Mononuclear cell (primary cell): ENCODE data around the gene SLC35E1. TPM values are rescaled to one million over a fixed set of nuclear protein-coding genes. Genes with fewer than 3 reads are reported as not detected.

Source experiments
- H3K27me3 ChIP-seq: 2 replicates; pipeline ENCODE4 v1.6.0; 2011; ENCODE audit warnings: low read length, control low read depth; ENCODE audit not compliant: insufficient read depth
- H3K4me1 ChIP-seq: 2 replicates; pipeline ENCODE4 v1.5.1; 2011; ENCODE audit warnings: mild to moderate bottlenecking, low read length, control low read depth; ENCODE audit not compliant: insufficient read depth
- H3K4me3 ChIP-seq: 2 replicates; pipeline ENCODE4 v1.5.1; 2011; ENCODE audit warnings: mild to moderate bottlenecking, low read length, moderate library complexity
- H3K9me3 ChIP-seq: 2 replicates; pipeline ENCODE4 v1.5.1; 2011; ENCODE audit warnings: low read depth, mild to moderate bottlenecking, control low read depth, low read length
- total RNA-seq: library from RNA; depleted of rRNA; stranded (reverse); fragments of >200 nt; gene quantifications from one replicate; pipeline ENCODE4 v1.2.3, GENCODE V29; 2012

Gene SLC35E1
- total RNA-seq, 1 donor: 38.5 TPM

DNA sequence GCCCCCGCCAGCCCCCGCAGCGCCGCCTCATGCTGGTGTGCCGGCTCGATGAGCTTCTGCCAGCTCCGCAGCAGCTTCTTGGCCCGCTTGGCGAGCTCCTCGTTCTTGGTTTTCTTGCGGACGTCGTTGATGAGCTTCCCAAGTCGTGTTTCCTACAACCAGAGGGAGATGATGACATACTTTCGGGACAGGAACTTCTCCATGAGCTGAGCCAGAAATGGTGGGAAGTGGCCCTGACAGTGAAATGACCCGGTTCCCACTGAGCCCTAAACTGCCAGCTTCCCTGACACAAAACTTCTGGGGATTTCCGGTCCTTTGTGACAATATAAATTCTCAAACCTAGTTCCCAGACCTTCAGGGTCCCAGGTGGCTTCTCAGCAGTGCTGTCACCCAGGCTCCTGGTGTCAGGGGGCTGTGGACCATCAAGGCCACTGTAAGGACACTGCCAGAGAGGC lies 5.3 kb upstream of the SLC35E1 start:
- Histone ChIP-seq H3K4me3 (no peak overlapping the region), H3K4me1 (peaks cover 35% of the 10 kb centered on the region), H3K27me3 (no peaks in the 10 kb centered on the region), H3K9me3 (no peaks in the 10 kb centered on the region)

DNA sequence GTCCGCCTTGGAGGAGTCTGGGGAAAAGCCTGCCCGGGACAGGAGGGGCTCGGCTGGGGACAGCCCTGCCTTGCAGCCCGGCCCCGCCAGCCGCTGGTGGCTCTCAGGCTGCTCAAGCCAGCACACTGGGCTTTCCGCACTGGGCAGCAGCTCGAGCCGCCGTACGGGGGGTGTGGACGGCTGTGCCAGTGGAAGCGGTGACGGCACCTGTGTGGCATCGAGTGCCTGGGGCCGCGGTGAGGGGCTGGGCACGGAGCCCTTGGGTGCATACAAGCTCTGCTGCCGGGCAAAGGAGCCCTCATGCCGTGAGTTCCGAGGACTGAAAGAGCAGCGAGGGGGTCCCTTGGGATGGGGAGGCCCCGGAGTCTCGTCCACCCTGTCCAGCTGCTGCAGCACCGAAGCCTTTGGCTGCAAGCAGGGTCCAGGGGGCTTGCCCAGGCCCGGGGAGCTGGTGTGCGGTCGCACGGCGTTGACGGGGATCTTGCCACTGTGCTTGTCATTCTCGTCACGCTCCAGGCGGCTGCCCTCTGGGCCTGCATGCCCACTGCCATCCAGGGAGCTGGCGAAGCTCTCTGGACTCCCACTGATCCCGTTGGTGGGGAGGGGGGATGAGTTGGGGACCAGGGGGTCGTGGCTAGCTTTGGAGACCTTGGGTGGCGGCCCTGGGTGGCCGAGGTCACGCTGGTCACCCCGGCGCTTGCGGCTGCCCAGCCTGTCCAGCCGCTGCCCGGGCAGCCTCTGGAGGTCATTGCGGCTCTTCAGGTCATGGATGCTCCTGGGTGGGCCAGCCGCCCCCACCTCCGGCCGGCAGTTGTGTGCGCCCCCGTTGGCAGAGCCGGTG lies 4.7 kb upstream of the SLC35E1 start:
- H3K4me1 ChIP-seq: peaks cover 29% of the 10 kb centered on the region
- H3K9me3 ChIP-seq: no peaks in the 10 kb centered on the region
- no peaks in the 10 kb centered on the region for H3K27me3 ChIP-seq
- no peak overlapping the region for H3K4me3 ChIP-seq

DNA sequence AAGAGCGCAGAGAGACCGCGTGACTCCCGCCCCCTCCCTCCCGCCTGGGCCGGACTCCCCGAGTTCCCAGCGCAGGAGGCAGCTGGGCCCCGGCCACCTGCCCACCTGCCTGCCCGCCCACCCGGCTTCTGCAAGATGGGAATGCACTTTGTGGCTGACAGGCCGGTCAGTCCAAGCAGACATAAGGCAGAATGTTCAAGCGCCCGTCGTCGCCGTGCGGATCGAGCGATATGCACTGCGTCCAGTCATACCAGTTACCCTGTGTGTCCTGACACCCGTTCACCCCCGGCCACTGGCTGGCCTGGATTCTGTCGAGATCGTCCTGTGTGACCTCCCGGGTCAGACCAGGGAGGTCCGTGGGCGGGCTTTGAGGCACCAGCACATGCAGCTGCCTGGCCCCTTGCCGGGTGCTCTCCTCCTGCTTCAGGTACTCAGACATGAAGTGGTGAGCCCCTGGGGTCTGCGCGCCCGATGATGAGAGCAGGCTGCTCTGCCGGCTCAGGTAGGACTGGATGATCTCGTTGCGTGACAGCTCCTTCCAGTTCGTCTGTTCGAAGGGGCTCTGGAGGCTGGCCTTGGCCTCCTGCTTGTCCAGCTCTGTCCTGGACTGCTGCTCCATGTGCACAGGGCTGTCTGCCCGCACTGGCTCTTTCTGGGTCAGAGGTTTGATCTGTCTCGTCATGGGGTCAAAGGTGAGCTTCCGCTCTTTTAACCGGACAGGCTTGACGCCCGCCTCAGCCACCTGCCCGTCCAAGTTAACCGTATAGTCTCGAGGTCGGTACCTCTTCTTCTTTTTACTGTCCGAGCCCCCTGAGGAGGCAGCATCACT lies 3.9 kb upstream of the SLC35E1 start:
- Histone ChIP-seq H3K4me3 (no peak overlapping the region), H3K9me3 (no peaks in the 10 kb centered on the region), H3K4me1 (peaks cover 34% of the 10 kb centered on the region), H3K27me3 (no peaks in the 10 kb centered on the region)

DNA sequence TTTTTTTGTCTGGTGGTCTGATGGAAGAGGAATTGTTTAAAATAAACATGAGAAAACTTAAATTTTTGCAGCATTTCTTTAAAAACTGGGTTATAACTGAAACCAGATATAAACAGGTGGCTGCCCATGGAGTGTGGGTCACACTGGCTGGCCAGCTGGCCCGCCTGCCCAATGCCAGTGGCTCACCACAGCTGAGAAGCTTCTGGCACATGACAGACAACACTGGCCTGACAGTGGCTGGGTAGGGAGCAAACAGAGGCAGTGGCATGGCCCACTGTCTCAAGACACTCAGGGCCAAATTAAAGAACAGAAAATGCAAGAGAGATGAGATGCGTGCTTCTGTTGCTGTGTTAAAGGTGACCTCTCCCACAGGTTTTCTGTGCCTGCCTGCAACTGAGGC lies 3.1 kb upstream of the SLC35E1 start:
- H3K27me3 ChIP-seq: no peaks in the 10 kb centered on the region
- H3K9me3 ChIP-seq: no peaks in the 10 kb centered on the region
- H3K4me3 ChIP-seq: no peak overlapping the region
- peaks cover 37% of the 10 kb centered on the region for H3K4me1 ChIP-seq

DNA sequence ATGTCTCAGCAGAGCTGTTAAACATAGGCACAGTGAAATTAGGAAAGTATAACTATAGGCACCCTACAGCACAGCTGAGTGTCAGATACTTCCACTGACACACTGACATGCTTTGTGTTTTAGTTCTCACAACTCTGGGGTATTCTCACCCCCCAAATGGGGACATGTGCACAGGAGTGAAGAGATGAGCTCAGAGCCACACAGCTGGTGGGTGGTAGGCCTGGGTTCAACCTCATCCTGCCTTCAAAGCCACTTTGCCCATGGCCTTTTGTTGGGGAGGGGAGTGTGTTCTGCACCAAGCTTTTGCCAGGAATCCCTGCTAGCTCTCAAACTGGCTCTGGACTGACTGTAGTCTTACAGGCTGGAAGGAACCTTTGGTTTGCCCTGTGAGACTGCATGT lies 1.7 kb upstream of the SLC35E1 start:
- Histone ChIP-seq H3K9me3 (no peaks in the 10 kb centered on the region), H3K4me3 (no peak overlapping the region), H3K4me1 (peaks cover 37% of the 10 kb centered on the region), H3K27me3 (no peaks in the 10 kb centered on the region)

DNA sequence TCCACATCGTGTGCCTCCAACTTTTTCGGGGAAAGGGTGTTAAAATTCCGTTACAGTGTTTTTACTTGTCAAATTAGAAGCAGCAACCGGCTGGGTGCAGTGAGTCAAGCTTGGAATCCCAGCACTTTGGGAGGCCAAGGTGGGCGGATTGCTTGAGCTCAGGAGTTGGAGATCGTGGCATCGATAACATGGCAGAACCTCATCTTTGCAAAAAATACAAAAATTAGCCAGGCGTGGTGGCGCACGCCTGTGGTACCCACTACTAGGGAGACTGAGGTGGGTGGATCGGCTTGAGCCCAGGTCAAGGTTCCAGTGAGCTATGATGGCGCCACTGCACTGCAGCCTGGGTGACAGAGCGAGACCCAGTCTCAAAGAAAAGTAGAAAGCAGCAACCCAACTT lies 1.1 kb upstream of the SLC35E1 start:
- Histone ChIP-seq H3K4me3 (peak overlapping the region; percentile 97), H3K27me3 (no peaks in the 10 kb centered on the region), H3K4me1 (peaks cover 37% of the 10 kb centered on the region), H3K9me3 (no peaks in the 10 kb centered on the region)

DNA sequence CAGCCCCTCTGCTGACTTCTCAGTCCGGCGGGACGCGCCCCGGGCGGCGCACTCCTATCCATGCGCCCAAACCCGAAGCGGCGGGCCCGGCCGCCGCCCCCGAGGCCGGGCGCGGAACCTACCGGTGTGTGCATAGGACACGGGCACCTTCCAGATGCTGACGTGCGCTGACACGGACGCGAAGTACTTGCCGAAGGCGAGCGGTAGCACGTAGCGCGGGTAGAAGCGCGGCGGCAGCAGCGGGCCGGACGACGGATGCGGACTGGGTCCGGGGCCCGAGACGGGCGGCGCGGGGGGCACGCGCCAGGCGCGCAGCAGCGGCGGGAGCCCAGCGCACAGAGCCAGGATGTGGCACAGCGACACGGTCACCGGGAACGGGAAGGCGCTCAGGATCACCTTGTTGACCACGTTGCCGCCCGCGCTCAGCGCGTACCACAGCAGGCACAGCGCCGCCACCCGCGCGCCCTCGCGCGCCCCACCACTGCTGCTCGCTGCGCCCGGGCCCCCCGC lies 338 bp downstream of the SLC35E1 start:
- Histone ChIP-seq H3K4me3 (peak overlapping the region; percentile 97), H3K9me3 (no peaks in the 10 kb centered on the region), H3K4me1 (peaks cover 46% of the 10 kb centered on the region), H3K27me3 (no peaks in the 10 kb centered on the region)

DNA sequence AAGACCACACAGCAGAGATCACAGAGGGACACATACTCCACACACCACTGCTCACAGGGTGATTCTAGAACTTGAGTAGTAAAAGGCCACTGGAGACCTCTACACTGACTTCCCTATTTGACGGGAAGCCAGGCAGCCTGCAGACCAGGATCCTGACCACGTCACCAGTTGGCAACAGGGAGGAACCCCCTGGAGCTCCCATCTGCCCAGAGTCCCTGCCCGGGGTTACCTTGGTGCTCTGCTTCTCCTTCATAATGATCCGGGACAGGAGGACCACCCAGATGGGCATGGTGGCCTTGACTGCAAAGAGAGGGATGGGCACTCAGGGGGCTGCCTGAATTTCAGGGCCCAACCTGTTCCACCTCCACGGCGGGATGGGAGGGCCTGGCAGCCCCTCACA lies 932 bp downstream of the SLC35E1 start:
- Histone ChIP-seq H3K4me1 (peaks cover 52% of the 10 kb centered on the region), H3K9me3 (no peaks in the 10 kb centered on the region), H3K27me3 (no peaks in the 10 kb centered on the region), H3K4me3 (peak overlapping the region; percentile 97)

DNA sequence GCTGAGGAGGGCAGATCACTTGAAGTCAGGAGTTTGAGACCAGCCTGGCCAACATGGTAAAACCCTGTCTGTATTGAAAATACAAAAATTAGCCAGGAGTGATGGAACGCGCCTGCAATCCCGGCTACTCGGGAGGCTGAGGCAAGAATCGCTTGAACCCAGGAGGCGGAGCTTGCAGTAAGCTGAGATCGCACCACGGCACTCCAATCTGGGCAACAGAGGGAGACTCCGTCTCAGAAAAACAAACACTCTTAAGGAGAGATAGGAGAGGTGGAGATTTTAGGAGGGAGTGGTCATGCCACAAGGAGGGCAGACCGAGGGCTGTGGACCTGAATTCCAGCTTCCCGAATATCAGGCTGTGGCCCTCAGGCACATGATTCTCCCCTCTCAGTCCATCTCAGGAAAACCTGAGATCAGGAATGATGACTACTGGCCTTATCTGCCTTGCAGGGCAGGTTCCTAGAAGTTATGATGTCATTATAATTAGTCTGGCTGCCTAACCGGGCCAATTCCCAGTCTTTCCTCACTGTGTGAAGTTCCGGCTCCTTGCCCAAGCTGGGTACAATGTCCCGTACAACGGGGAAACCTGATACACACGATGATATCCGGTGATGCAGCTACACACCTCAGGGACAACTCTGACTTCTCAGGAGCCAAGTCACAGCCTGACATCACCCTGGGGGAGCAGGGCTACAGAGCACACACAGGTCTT lies 2.5 kb downstream of the SLC35E1 start:
- no peaks in the 10 kb centered on the region for H3K27me3 ChIP-seq
- no peaks in the 10 kb centered on the region for H3K9me3 ChIP-seq
- no peak overlapping the region for H3K4me3 ChIP-seq
- peaks cover 60% of the 10 kb centered on the region for H3K4me1 ChIP-seq

DNA sequence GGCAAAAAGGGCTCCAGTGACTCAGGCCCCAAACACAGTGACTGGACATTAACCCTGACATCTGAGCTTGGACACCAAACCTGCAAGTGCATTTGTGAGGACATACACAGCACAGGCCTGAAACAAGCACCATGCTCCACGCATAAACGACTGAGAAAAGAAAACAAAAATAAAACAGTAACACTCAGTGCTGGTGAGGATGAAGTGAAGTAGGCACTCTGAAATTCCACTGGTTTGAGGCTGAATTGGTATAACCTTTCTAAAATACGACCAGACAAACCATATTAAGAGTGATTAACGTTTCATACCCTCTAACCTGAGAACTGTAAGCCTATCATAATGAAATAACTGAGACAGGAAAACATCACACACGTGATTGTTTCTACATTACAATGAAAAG lies 5.5 kb downstream of the SLC35E1 start:
- H3K4me3 ChIP-seq: no peak overlapping the region

DNA sequence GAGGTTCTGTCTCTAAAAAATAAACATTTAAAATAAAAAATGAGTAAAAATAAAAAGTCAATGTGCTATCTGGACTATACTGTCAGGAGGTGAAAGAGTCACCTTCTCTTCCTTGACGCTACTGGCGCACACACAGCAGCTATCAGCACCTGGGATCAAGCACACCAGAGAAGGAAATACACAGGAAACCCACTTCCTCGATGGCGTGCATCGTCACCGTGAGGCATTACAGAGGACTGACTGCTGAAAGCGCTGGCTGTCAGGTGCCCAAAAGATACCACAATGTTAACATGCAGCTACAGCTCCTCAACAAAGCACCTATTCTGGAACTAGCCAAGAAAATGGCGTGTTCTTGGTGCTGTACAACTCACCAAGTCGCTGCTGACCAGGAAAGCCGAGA lies 6.1 kb downstream of the SLC35E1 start:
- peaks cover 30% of the 10 kb centered on the region for H3K4me1 ChIP-seq

More for the DNA sequence above, 5.5 kb downstream of the SLC35E1 start:
- Histone ChIP-seq H3K4me1 (peaks cover 35% of the 10 kb centered on the region), H3K27me3 (no peaks in the 10 kb centered on the region), H3K9me3 (no peaks in the 10 kb centered on the region)

DNA sequence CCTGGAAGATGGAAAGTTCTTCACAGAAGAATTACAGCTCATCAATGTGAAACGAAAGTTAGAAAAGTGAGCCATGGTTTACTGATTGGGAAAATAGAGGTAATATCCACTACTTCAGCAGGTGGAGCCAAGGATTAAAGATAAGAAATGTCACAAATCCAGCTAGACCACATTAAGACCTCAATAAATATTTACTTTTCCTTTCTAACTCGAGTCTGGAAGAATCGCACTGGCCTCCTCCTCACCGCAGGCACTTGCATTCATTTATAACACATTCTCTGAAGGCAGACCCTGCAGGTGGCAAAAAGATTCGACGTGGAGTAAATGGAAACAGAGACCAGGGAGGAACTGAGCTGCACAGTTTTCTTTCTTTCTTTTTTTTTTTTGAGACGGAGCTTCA lies 7.4 kb downstream of the SLC35E1 start:
- no peaks in the 10 kb centered on the region for H3K27me3 ChIP-seq
- no peaks in the 10 kb centered on the region for H3K9me3 ChIP-seq
- H3K4me1 ChIP-seq: peaks cover 25% of the 10 kb centered on the region
- no peak overlapping the region for H3K4me3 ChIP-seq

More for the DNA sequence above, 6.1 kb downstream of the SLC35E1 start:
- H3K27me3 ChIP-seq: no peaks in the 10 kb centered on the region
- H3K4me3 ChIP-seq: no peak overlapping the region
- H3K9me3 ChIP-seq: no peaks in the 10 kb centered on the region

DNA sequence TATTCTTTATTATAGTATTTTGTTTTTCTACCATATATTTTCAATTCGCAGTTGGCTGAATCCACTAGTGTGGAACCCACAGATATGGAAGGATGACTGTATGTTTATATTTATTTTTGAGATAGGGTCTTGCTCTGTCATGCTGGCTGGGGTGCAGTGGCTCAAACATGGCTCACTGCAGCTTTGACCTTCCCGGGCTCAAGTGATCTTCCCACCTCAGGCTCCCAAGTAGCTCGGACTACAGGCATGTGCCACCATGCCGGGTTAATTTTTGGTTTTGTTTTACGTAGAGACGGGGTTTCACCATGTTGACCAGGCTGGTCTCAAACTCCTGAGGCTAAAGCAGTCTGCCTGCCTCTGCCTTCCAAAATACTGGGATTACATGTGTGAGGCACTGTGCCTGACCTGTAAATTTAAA lies 9.6 kb downstream of the SLC35E1 start:
- Histone ChIP-seq H3K27me3 (no peaks in the 10 kb centered on the region), H3K9me3 (no peaks in the 10 kb centered on the region), H3K4me3 (no peak overlapping the region), H3K4me1 (peaks cover 24% of the 10 kb centered on the region)

DNA sequence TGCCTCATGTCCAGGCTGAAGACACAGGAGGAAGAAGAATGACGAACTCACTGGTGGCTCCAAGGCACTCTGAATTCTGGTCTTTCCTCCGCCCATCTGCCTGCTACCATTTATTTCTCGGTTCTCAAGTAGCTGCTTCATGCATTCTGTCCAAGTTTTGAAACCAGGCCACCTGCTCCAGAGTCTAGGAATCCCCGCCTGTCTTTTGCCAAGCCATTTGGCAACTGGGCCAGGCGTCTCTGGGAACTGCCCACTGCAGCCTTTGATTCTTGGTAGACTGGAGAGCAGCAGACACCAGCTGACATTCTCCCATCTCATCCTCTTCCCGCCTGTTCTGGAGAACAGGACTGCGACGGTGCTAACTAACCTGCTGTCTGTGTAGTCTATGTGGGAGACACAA lies 10.8 kb downstream of the SLC35E1 start:
- no peak overlapping the region for H3K4me3 ChIP-seq
- no peaks in the 10 kb centered on the region for H3K27me3 ChIP-seq
- H3K9me3 ChIP-seq: no peaks in the 10 kb centered on the region
- peaks cover 11% of the 10 kb centered on the region for H3K4me1 ChIP-seq
